Measurements from ENCODE around the gene FAM193A.
"Not testable (repeated sequence)": the region's sequence is repeated elsewhere in the genome, so short reads cannot be mapped to it uniquely, and the experiment has no call there.

Gene FAM193A

DNA sequence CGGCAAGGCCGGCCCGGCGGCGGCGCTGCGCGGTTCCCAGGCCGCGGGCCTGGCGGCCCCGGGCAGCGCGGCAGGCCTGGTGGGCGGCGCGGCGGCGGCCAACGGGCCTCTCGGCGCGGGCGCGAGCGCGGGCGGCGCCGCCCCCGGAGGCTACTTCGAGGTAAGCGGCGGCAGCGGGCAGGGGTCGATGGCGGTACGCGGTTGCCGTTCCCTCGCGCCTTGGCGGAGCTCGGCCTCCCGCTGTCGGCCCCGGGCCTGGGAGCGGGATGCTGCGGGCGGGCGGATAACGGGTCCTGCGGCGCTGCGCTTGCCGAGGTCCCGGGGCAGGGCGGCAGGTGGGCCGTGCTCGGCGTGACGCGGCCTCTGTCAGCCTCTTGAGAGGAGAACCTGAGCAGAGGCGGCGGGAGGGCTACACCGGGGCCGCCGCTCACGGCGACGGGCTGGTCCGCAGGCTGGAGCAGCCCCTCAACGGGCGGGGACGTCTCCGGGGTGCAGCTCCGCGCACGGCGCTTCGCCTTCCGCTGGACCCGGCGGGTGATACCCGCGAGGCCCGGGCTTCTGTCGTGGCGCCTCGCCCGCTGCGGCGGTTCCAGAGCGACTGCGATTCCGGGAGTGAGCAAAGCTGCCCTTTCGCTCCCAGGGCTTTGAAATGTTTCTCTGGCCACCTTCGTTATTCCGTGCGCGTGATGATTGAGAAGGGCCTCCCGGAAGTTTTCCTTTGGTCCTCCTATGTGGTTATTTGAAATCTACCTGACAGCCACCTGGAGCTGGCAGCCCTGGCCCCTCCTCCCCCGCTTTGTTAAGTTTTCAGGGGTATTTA, 774 bp downstream of the FAM193A start:
- peak; percentile 35 for TF ChIP-seq POLR2A (IDR thresholded peaks at IDR 0.05; ENCODE audit: low read length)
- TF ChIP-seq GATA1 (IDR thresholded peaks at IDR 0.05; ENCODE audit: low read depth, low read length), result no peak
- peak; percentile 83 to 89 for DNase-seq

DNA sequence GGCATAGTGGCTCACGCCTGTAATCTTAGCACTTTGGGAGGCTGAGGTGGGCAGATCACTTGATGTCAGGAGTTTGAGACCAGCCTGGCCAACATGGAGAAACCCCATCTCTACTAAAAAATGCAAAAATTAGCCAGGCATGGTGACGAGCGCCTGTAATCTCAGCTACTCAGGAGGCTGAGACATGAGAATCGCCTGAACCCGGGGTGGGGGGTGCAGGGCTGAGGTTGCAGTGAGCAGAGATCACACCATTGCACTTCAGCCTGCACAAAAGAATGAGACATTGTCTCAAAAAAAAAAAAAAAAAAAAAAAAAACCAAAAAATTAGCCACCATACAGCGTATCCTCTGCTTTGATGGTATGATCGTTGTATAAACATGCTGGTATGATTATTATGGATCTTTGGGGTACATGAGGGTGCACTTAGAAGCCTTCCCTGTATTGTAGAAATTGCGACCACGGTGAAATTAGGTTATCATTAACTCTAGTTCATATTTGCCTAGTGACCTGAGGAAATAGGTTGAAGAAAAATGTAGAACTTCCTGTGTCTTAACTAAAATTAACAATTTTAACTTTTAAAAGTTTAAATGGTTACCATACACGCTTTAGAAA, 7.2 kb downstream of the FAM193A start:
- DNase-seq, result not testable (repeated sequence)

DNA sequence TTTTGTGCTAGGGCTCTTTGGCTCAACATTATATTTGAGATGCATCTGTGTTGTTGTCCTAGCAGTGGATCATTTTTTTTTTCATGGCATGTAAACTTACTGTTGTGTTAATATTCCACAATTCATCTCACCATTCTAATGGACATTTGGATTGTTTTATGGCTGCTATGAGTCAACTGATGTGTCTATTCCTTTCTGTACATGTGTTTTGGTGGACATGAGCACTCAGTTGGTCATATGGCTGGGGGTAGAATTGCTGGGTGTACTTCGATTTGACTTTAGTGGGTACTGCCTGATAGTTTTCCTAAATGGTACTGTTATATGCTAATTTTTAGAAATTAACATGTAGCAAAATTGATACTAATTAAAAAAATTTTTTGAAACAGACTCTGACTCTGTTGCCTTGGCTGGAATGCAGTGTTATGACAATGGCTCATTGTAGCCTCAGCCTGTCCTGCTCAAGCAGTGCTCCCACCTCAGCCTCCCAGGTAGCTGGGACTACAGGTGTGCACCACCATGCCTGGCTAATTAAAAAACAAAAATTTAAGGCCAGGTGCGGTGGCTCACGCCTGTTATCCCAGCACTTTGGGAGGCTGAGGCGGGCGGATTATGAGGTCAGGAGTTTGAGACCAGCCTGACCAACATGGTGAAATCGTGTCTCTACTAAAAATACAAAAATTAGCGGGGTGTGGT, 9.0 kb downstream of the FAM193A start:
- TF ChIP-seq POLR2A (IDR thresholded peaks at IDR 0.05; ENCODE audit: low read length), result no peak
- TF ChIP-seq GATA1 (IDR thresholded peaks at IDR 0.05; ENCODE audit: low read depth, low read length), result no peak
- DNase-seq, result no peak

DNA sequence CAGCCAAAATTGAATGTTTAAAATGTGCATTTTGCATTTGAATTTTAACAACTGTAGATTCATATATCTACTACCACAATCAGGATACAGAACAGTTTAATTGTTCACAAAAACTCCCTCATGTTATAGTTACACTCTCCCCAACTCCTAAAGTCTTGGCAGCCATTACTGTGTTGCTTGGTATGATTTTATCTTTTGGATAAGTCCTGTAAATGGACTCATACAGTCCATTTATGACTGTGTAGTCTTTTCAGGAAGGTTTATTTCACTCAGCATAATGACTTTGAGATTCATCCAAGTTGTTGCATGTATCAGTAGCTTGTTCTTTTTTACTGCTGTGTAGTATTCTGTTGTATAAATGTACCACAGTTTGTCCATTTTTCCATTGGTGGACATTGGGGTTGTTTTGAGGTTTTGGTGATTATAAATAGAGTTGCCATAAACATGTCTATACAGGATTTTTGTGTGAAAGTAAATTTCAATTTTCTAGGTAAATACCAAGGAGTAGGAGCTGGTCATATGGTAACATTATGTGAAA, 9.9 kb downstream of the FAM193A start:
- TF ChIP-seq POLR2A (IDR thresholded peaks at IDR 0.05; ENCODE audit: low read length), result no peak
- no peak for TF ChIP-seq GATA1 (IDR thresholded peaks at IDR 0.05; ENCODE audit: low read depth, low read length)

DNA sequence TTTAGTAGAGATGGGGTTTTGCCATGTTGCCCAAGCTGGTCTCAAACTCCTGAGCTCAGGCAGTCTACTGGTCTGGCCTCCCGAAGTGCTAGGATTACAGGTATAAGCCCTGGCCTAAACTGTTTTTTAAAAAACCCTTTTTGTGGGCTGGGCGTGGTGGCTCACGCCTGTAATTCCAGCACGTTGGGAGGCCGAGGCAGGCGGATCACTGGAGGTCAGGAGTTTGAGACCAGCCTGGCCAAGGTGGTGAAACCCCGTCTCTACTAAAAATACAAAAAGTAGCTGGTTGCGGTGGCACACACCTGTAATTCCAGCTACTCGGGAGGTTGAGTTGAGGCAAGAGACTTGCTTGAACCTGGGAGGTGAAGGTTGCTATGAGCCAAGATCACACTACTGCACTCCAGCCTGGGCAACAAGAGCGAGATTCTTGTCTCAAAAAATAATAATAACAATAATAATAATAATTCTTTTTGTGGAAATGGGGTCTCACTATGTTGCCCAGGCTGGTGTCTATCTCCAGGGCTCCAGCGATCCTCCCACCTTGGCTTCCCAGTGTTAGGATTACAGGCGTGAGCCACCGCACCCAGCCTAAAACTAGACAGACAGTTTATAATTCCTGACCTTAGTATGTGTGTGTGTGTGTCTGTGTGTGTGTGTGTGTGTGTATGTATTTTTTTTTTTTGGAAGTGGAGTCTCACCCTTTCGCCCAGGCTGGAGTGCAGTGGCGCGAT, 10.7 kb downstream of the FAM193A start:
- DNase-seq, result not testable (repeated sequence)

More for the DNA sequence above, 9.9 kb downstream of the FAM193A start:
- DNase-seq, result no peak

DNA sequence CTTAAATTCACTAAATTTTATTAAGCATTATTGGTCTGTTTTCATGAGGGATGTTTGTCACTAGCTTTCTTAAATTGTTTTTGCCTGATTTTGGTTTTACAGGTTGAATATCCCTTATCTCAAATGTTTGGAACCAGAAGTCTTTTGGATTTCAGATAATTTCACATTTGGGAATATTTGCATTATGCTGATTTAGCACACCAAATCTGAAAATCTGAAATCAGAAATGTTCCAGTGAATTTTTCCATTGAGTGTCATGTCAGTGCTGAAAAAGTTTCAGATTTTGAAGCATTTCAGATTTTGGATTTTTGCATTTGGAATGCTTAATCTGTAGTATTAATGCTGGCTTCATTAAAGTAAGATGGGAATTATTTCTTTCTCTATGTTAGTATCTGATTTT, 14.7 kb downstream of the FAM193A start:
- TF ChIP-seq GATA1 (IDR thresholded peaks at IDR 0.05; ENCODE audit: low read depth, low read length) (no peak), POLR2A (IDR thresholded peaks at IDR 0.05; ENCODE audit: low read length) (no peak)
- no peak for DNase-seq

DNA sequence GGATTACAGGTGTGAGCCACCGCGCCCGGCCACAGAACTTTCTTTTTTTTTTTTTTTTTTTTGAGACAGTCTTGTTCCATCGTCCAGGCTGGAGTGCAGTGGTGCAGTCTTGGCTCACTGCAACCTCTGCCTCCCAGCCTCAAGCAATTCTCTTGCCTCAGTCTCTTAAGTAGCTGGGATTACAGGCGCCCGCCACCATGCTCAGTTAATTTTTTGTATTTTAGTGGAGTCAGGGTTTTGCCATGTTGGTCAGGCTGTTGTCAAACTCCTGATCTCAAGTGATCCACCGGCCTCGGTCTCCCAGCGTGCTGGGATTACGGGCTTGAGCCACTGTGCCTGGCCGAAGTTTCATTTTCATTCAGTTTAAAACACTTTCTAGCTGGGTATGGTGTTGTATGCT, 16.4 kb downstream of the FAM193A start:
- no peak for DNase-seq
- TF ChIP-seq POLR2A (IDR thresholded peaks at IDR 0.05; ENCODE audit: low read length), result no peak
- no peak for TF ChIP-seq GATA1 (IDR thresholded peaks at IDR 0.05; ENCODE audit: low read depth, low read length)

DNA sequence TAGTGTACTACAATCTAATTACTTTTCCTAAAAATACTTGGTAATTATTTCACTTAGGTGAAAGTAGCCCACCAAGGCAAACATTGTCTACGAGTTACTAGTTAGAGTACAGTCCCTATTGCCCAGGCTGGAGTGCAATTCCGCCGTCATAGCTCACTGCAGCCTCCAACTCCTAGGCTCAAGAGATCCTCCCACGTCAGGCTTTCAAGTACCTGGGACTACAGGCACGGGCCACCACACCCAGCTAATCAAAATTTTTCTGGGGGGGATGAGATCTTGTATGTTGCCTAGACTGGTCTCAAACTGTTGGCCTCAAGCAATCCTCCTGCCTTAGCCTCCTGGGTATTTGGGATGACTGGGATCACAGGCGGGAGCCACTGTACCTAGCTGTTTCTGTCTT, 21.9 kb downstream of the FAM193A start:
- DNase-seq, result no peak
- TF ChIP-seq POLR2A (IDR thresholded peaks at IDR 0.05; ENCODE audit: low read length) (no peak), GATA1 (IDR thresholded peaks at IDR 0.05; ENCODE audit: low read depth, low read length) (no peak)

DNA sequence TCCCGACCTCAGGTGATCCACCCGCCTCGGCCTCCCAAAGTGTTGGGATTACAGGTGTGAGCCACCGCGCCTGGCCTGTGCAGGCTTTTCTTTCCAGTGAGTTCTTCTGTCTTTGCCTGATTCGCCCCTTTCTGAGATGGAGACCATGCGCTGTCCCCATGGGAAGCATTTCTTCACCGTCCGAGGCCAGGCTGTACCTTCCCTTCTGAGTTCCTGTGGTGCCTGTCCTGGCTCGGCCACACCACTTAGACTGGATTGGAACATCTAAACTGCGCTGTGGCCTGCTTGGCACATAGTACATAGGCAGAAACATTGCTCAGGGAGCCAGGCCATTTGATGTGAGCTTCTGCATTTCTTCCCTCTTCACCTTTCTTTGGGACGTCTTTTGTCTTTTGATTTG, 23.7 kb downstream of the FAM193A start:
- DNase-seq, result no peak
- TF ChIP-seq POLR2A (IDR thresholded peaks at IDR 0.05; ENCODE audit: low read length) (no peak), GATA1 (IDR thresholded peaks at IDR 0.05; ENCODE audit: low read depth, low read length) (no peak)

DNA sequence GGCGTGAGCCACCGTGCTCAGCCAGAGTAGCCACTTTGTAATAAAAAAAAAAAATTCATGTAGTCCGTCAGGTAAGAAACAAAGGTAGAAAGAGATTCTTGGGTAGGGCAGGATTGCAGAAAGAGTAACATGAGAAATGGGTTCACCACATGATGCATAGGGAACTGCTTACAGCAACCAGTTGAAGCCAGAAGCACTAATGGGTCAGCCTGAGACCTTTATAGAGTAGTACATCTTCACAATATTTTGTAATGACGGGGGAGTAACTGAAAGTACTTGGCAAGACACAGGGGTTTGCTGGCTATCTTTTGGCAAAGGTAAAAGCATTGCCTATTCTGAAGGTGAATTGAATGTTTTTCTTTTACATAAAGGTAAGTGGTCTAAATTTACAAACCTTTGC, 29.1 kb downstream of the FAM193A start:
- TF ChIP-seq POLR2A (IDR thresholded peaks at IDR 0.05; ENCODE audit: low read length) (no peak), GATA1 (IDR thresholded peaks at IDR 0.05; ENCODE audit: low read depth, low read length) (no peak)
- DNase-seq, result no peak

DNA sequence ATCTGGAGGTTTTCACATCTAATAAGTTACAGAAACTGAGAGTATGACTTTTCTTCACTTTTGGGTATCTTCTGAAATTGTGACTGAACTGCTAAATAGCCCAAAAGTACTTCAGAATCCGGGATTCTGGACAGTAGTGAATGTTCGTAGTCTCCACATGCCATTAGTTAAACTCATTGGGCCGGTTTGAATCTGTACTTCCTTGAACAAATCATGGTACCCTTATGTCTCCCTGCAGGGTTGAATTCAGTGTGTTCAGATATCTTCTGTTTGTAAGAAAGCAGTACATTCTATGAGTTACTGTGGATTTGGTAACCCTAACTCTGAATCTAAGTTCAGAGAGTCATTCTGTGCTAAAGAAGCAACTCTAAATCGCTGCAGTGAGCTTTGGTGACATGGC, 33.6 kb downstream of the FAM193A start:
- no peak for TF ChIP-seq POLR2A (IDR thresholded peaks at IDR 0.05; ENCODE audit: low read length)
- TF ChIP-seq GATA1 (IDR thresholded peaks at IDR 0.05; ENCODE audit: low read depth, low read length), result no peak
- DNase-seq, result no peak

DNA sequence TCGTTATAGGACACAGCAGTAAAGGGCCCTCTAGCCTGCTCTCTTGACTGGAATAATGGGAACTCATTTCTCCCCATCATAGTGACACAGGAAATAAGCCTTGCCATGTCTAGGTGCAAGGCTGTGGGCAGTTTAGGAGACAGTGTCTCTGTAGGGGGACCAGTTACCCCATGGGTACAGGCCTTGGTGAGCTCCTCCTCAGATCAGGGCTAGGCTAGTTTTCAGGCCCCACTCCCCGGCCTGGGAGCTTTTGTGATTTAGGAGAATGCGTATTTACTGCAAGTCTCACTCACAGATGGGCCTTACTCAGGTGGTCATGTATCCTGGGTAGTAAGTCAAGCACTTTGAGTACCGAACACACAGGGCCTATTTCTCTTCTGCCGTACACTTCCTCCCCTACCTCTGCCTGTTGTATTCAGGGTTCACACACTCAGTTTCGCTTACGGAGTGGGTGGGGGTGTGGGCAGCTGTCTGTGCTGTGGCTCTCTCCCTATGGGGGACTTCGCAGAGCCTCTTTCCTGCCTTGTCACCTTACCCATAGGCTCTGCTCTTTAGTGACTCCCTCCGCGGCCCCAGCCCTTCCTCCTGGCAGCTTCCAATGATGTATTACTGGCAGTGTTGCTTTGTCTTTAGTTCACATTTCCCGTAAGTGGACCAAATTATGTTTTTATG, 34.2 kb downstream of the FAM193A start:
- no peak for DNase-seq

DNA sequence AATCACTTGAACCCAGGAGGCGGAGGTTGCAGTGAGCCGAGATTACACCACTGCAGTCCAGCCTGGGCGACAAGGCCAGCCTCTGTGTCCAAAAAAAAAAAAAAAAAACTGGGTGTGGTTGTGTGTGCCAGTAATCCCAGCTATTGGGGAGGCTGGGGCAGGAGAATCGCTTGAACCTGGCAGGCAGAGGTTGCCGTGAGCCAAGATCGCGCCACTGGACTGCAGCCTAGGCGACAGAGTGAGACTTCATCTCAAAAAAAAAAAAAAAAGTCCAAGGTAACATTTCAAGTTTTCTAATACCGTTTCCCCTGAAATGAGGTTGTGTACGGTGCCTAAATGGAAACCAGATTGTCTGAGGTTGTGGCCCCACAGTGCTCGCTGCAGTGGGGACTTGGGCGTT, 35.6 kb downstream of the FAM193A start:
- TF ChIP-seq GATA1 (IDR thresholded peaks at IDR 0.05; ENCODE audit: low read depth, low read length), result no peak
- TF ChIP-seq POLR2A (IDR thresholded peaks at IDR 0.05; ENCODE audit: low read length), result no peak
- DNase-seq, result no peak

More for the DNA sequence above, 34.2 kb downstream of the FAM193A start:
- TF ChIP-seq GATA1 (IDR thresholded peaks at IDR 0.05; ENCODE audit: low read depth, low read length) (no peak), POLR2A (IDR thresholded peaks at IDR 0.05; ENCODE audit: low read length) (no peak)

Data from erythroblast (primary cell).